K562 (cell line): Measurements from ENCODE around the gene CYFIP2. TPM values are rescaled to one million over a fixed set of nuclear protein-coding genes. Genes with fewer than 3 reads are reported as not detected.

Source experiments
- ATAC-seq: fragments of 200-7000 bp; cut with Tn5 transposase; 3 replicates; pipeline ENCODE4 v1.9.1; 2020; ENCODE audit warnings: moderate library complexity
- BruUV-seq: library from RNA; stranded (reverse); fragments of 400-500 nt; replicated peaks from 2 replicates; lab custom pipeline; 2021; lab: Mats Ljungman, UMichigan
- CTCF ChIA-PET: fragments of 300-600 bp; formaldehyde crosslinking; extraction: SDS; loops from one replicate; lab custom pipeline; 2021; ENCODE audit warnings: low intra/inter-chr PET ratio; lab: Yijun Ruan, JAX
- POLR2A ChIA-PET: fragments of 300-600, 350-650 bp; sonication (Branson Sonifier 250); formaldehyde crosslinking; extraction: SDS; loops from one replicate; lab custom pipeline; 2021; ENCODE audit warnings: antibody characterized with exemption, inconsistent platforms; lab: Yijun Ruan, JAX
- DNase-seq, 4 experiments: peaks; one replicate each; pipeline versions ENCODE4 v3.0.0 to v3.0.0-alpha.2; 2011 to 2018; ENCODE audit warnings: low spot score in 3 of 4, mixed read lengths in 3 of 4; ENCODE audit errors: extremely low read depth in 1 of 4
- FAIRE-seq: peaks from 2 replicates; lab custom pipeline; 2011; peaks lifted over from hg19 to GRCh38; lab: Jason Lieb, UNC
- H2AFZ ChIP-seq: 2 replicates; pipeline ENCODE4 v1.6.0; 2011; ENCODE audit warnings: low read depth, low read length, control low read depth, inconsistent platforms
- H3K27ac ChIP-seq: fragments of 200-600 bp; 3 replicates; pipeline ENCODE4 v1.8.0; 2011; ENCODE audit warnings: low read depth, mild to moderate bottlenecking, control low read depth, inconsistent platforms, low read length, moderate library complexity, mixed read lengths; ENCODE audit errors: extremely low read depth
- H3K27me3 ChIP-seq, 2 experiments: fragments of 300-600 bp in 1 of 2; 2 replicates in 1 of 2; 3 replicates in 1 of 2; pipeline versions ENCODE4 v1.6.0 to v1.8.0; 2011; ENCODE audit warnings: inconsistent platforms in 2 of 2, low read length in 2 of 2, mild to moderate bottlenecking in 1 of 2, mixed read lengths in 1 of 2, moderate library complexity in 1 of 2; ENCODE audit not compliant: control insufficient read depth in 2 of 2, insufficient read depth in 2 of 2
- H3K36me3 ChIP-seq: fragments of 300-600 bp; 3 replicates; pipeline ENCODE4 v1.8.0; 2011; ENCODE audit warnings: mild to moderate bottlenecking, low read length, inconsistent platforms; ENCODE audit not compliant: control insufficient read depth, insufficient read depth
- H3K4me1 ChIP-seq, 2 experiments: fragments of 200-600 bp in 1 of 2; replicated peaks in 1 of 2; 2 replicates in 1 of 2; 3 replicates in 1 of 2; pipeline versions ENCODE4 v1.5.1 to v1.8.0; 2011; ENCODE audit warnings: inconsistent platforms in 2 of 2, low read length in 2 of 2, mild to moderate bottlenecking in 1 of 2, mixed read lengths in 1 of 2, moderate library complexity in 1 of 2; ENCODE audit not compliant: control insufficient read depth in 2 of 2, insufficient read depth in 2 of 2
- H3K4me2 ChIP-seq: 2 replicates; pipeline ENCODE4 v1.6.1; 2011; ENCODE audit warnings: low read length, control low read depth, inconsistent platforms, mixed read lengths; ENCODE audit not compliant: insufficient read depth
- H3K4me3 ChIP-seq: fragments of 200-600 bp; sonication (generic), shearing (Covaris generic); 2 replicates; pipeline ENCODE4 v1.5.1; 2016; ENCODE audit warnings: control low read depth, inconsistent platforms
- H3K79me2 ChIP-seq: fragments of 200-600 bp; 3 replicates; pipeline ENCODE4 v1.8.0; 2011; ENCODE audit warnings: low read length, inconsistent platforms; ENCODE audit not compliant: control insufficient read depth, insufficient read depth
- H3K9ac ChIP-seq, 2 experiments: 2 replicates each; pipeline versions ENCODE4 v1.6.0 to v1.6.1; 2011; ENCODE audit warnings: low read depth in 2 of 2, low read length in 2 of 2, control low read depth in 1 of 2, inconsistent platforms in 1 of 2, mild to moderate bottlenecking in 1 of 2, mixed read lengths in 1 of 2; ENCODE audit not compliant: insufficient read depth in 1 of 2
- H3K9me1 ChIP-seq: one replicate; pipeline ENCODE4 v1.6.0; 2011; ENCODE audit warnings: inconsistent platforms, mild to moderate bottlenecking, low read length, moderate library complexity; ENCODE audit not compliant: control insufficient read depth, insufficient read depth
- H3K9me3 ChIP-seq: replicated peaks from 2 replicates; pipeline ENCODE4 v1.5.1; 2011; ENCODE audit warnings: low read depth, low read length, inconsistent platforms; ENCODE audit not compliant: control insufficient read depth, insufficient read depth
- H4K20me1 ChIP-seq: replicated peaks from 2 replicates; pipeline ENCODE4 v1.6.1; 2011; ENCODE audit warnings: low read length, inconsistent platforms, mixed read lengths; ENCODE audit not compliant: control insufficient read depth, insufficient read depth
- CHD2 ChIP-seq: IDR thresholded peaks from 2 replicates; pipeline ENCODE4 v1.6.1; 2011; ENCODE audit warnings: low read depth, low read length
- ZNF75A ChIP-seq: fragments of 450-650 bp; formaldehyde crosslinking; IDR thresholded peaks from 2 replicates; pipeline ENCODE4 v1.4.0; 2020; ENCODE audit warnings: mild to moderate bottlenecking
- WGBS: fragments of 100-300 bp; shearing (Covaris generic); methylation state at CpG from one replicate; pipeline ENCODE4 v1.1.6; 2016; ENCODE audit warnings: low coverage, mixed read lengths; ENCODE audit not compliant: insufficient coverage; ENCODE audit errors: missing lambda C conversion rate; 5-methylcytosine and 5-hydroxymethylcytosine counted together
- in situ Hi-C: fragments of 300-500 bp; cut with MboI; formaldehyde crosslinking; loops from 4 replicates; pipeline ENCODE4 v1.15.0; 2018; ENCODE audit warnings: inconsistent platforms, mixed read lengths
- intact Hi-C: fragments of 100-400 bp; cut with micrococcal nuclease; formaldehyde crosslinking; loops from 2 replicates; pipeline ENCODE4 v1.14.2; 2022
- polyA plus RNA-seq, 8 experiments: library from polyadenylated mRNA; depleted of rRNA in 4 of 8; stranded (reverse) in 5 of 8; unstranded in 3 of 8; fragments of >200 nt; fragmentation: Nextera tagmentation in 2 of 8; fragmentation: Illumina TruSeq in 1 of 8; extraction: Ambion mirVana in 2 of 8; extraction: Trizol in 1 of 8; gene quantifications; 2 replicates each; pipeline versions ENCODE4 v1.2.1 to v1.2.3, GENCODE V29; 2011 to 2014; ENCODE audit warnings: inconsistent platforms in 1 of 8, missing spikeins in 1 of 8
- total RNA-seq, 7 experiments: library from RNA; depleted of rRNA in 6 of 7; stranded (reverse); fragments of >200 nt in 6 of 7; fragmentation: Illumina TruSeq in 2 of 7; extraction: Trizol in 2 of 7; gene quantifications; 2 replicates each; pipeline versions ENCODE4 v1.2.1 to v1.2.3, GENCODE V29; 2011 to 2021; ENCODE audit warnings: low replicate concordance in 1 of 7
- TF ChIP-seq, protein P1 (sequence below): sonication (generic); formaldehyde crosslinking; IDR thresholded peaks from 2 replicates; pipeline ENCODE4 v1.8.0; 2022; ENCODE audit warnings: mild to moderate bottlenecking, missing genetic modification reagents
- TF ChIP-seq, protein P2 (sequence below), 3 experiments: fragments of 200-800 bp in 1 of 3; sonication (Bioruptor generic) in 1 of 3; sonication (generic) in 1 of 3; formaldehyde crosslinking in 1 of 3; IDR thresholded peaks; 2 replicates each; pipeline versions ENCODE4 v1.6.1 to v1.8.0; 2016 to 2022; ENCODE audit warnings: mild to moderate bottlenecking in 2 of 3, missing compliant biosample characterization in 2 of 3, missing genetic modification characterization in 2 of 3, missing genetic modification reagents in 1 of 3

Gene CYFIP2
- total and polyA plus RNA-seq, 9 of the 15 experiments (the other 6 are each of a cell fraction or from before 2014, with no cell fraction given): 0.76 to 2.9 (median 1.4) TPM; not detected in 1

GRCh38 chr5:157365732-157366131 lies 99.8 kb downstream of the CYFIP2 start:
- no peak overlapping the region for H2AFZ ChIP-seq
- TF ChIP-seq, protein P1, sequence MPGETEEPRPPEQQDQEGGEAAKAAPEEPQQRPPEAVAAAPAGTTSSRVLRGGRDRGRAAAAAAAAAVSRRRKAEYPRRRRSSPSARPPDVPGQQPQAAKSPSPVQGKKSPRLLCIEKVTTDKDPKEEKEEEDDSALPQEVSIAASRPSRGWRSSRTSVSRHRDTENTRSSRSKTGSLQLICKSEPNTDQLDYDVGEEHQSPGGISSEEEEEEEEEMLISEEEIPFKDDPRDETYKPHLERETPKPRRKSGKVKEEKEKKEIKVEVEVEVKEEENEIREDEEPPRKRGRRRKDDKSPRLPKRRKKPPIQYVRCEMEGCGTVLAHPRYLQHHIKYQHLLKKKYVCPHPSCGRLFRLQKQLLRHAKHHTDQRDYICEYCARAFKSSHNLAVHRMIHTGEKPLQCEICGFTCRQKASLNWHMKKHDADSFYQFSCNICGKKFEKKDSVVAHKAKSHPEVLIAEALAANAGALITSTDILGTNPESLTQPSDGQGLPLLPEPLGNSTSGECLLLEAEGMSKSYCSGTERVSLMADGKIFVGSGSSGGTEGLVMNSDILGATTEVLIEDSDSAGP (CRISPR knock-in tag): no peak
- TF ChIP-seq ZNF75A (CRISPR knock-in tag) (no peak), CHD2 (no peak)
- TF ChIP-seq, protein P2, sequence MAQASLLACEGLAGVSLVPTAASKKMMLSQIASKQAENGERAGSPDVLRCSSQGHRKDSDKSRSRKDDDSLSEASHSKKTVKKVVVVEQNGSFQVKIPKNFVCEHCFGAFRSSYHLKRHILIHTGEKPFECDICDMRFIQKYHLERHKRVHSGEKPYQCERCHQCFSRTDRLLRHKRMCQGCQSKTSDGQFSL (CRISPR knock-in tag; IDR thresholded peaks at IDR 0.05): no peak
- TF ChIP-seq, protein P2 (tag; IDR thresholded peaks at IDR 0.05): no peak
- DNase-seq: no peak
- intact Hi-C loops: loop anchor here (2.0 kb wide), 1 partner anchor 111 kb away; no protein-coding TSS in a partner anchor
- BruUV-seq: no TSS peak
- no peaks in the 10 kb centered on the region for H3K36me3 ChIP-seq
- in situ Hi-C loops: no loop called here
- no peak overlapping the region for H3K9ac ChIP-seq
- no peaks in the 10 kb centered on the region for H3K79me2 ChIP-seq
- WGBS: 3% methylated on average over 2 of the region's 2 CpGs
- H3K4me1 ChIP-seq: peaks cover 7 to 17% of the 10 kb centered on the region in 2 experiments; a peak in 4 of 5 replicates
- no peak for FAIRE-seq
- H3K4me2 ChIP-seq: no peak overlapping the region
- 0 out of 2 replicates have a peak, but pooled peaks cover 2% of the 10 kb centered on the region for H4K20me1 ChIP-seq
- H3K27me3 ChIP-seq: 0 out of 5 replicates have a peak, but pooled peaks cover 0 to 8% of the 10 kb centered on the region in 2 experiments
- no peak overlapping the region for H3K27ac ChIP-seq
- no peaks in the 10 kb centered on the region for H3K9me3 ChIP-seq
- H3K9me1 ChIP-seq: no peaks in the 10 kb centered on the region
- ATAC-seq: no peak
- ChIA-PET CTCF (interaction anchor here (0.9 to 2.0 kb wide), 2 partner anchors 111 to 378 kb away, joined by 4 to 18 read pairs; partner anchors contain the start of gene LSM11), POLR2A (no interaction called here)
- H3K4me3 ChIP-seq: no peak overlapping the region
